Measurements from ENCODE around the gene RAB11FIP3. TPM values are rescaled to one million over a fixed set of nuclear protein-coding genes. Genes with fewer than 3 reads are reported as not detected.
A peak's percentile ranks its signal among the peaks of the same experiment; 100 is the strongest.

Gene RAB11FIP3
- total and polyA plus RNA-seq, 9 of the 15 experiments (the other 6 are each of a cell fraction or from before 2014, with no cell fraction given) = 0.46 to 13.1 (median 4.3) TPM

DNA sequence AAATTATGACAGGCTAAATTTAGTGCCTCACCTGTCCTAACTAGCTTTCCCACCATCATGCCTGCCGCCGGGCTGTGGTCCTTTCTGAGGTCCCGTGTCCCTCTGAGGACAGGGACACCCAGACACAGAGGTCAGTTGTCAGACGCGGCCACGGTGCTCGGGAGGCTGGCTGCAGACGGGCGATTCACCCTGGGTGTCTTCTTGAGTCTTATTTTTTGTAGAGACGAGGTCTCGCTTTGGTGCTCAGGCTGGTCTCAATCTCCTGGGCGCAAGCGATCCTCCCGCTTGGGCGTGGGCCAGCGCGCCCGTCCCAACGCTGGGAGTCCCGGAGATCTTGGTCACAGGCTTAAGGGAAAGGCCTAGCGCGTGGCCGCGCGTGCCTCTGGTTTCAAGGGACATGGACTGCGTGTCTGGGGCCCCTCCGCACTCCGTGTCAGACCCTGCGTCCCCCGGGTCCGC is 797 bp upstream of the RAB11FIP3 start (continued):
- TF ChIP-seq TEAD4 (IDR thresholded peaks at IDR 0.05; ENCODE audit: low read length) (no peak), TEAD4 (CRISPR knock-in tag; IDR thresholded peaks at IDR 0.05; ENCODE audit: borderline replicate concordance) (peak; percentile 90; the same call in 1 of the 2 replicates), ETV5 (CRISPR knock-in tag; IDR thresholded peaks at IDR 0.05; ENCODE audit: low read depth) (0 out of 2 replicates have a peak, but pooled peaks have one; percentile 8)

DNA sequence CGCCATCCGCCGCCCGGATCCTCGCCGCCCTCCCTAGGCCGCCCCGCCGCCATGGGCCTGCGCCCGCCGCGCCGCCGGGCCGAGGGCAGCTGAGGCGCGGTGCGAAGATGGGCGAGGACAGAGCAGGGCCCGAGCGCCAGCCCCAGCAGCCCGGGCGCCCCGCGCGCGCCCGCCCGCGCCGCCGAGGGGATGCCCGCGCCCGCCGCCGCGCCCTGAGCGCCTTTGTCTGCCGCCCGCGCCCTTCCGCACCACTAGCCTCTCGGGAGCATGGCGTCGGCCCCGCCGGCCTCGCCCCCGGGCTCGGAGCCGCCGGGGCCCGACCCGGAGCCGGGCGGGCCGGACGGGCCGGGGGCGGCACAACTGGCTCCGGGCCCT is 278 bp downstream of the RAB11FIP3 start:
- ChIA-PET CTCF (ENCODE audit: low intra/inter-chr PET ratio) (no interaction called here), POLR2A (interaction anchor here (0.6 to 3.1 kb wide), 5 partner anchors 11 to 907 kb away, joined by 3 to 13 read pairs (median 3); no protein-coding TSS in a partner anchor)
- no peak for FAIRE-seq
- Histone ChIP-seq H3K4me2 (ENCODE audit: insufficient read depth, low read length) (peak overlapping the region; percentile 69; the same call in 1 of the 2 replicates), H3K9ac (ENCODE audit: insufficient read depth in 1 of 2, low read depth in 2 of 2, low read length in 2 of 2) (peak overlapping the region in 1 of 2 experiments; percentile 98; a peak in 2 of 4 replicates), H3K27me3 (ENCODE audit: control insufficient read depth in 2 of 2, insufficient read depth in 2 of 2, low read length in 2 of 2) (no peaks in the 10 kb centered on the region), H3K9me3 (replicated peaks; ENCODE audit: control insufficient read depth, insufficient read depth, low read depth, low read length) (no peaks in the 10 kb centered on the region), H3K79me2 (ENCODE audit: control insufficient read depth, insufficient read depth, low read length) (peaks cover 8% of the 10 kb centered on the region; the same call in 2 of the 3 replicates), H2AFZ (ENCODE audit: low read depth, low read length) (no peak overlapping the region), H3K9me1 (ENCODE audit: control insufficient read depth, insufficient read depth, low read length) (no peaks in the 10 kb centered on the region), H3K4me1 (replicated peaks in 1 of 2; ENCODE audit: control insufficient read depth in 2 of 2, insufficient read depth in 2 of 2, low read length in 2 of 2) (peaks cover 12 to 40% of the 10 kb centered on the region in 2 experiments; a peak in 3 of 5 replicates), H3K36me3 (ENCODE audit: control insufficient read depth, insufficient read depth, low read length) (no peaks in the 10 kb centered on the region; the same call in 2 of the 3 replicates), H3K4me3 (peak overlapping the region; percentile 49), H3K27ac (ENCODE audit: extremely low read depth, low read depth, low read length) (no peak overlapping the region), H4K20me1 (replicated peaks; ENCODE audit: control insufficient read depth, insufficient read depth, low read length) (no peaks in the 10 kb centered on the region)
- 0% methylated on average over 7 of the region's 63 CpGs for WGBS (ENCODE audit: insufficient coverage, low coverage, missing lambda C conversion rate)
- no peak for DNase-seq (ENCODE audit: extremely low read depth in 1 of 4, low spot score in 3 of 4)
- peak; percentile 26; the same call in 2 of the 3 replicates for ATAC-seq
- intact Hi-C loops (cut with micrococcal nuclease) (loop anchor here (10.0 kb wide), 1 partner anchor 59 kb away; no protein-coding TSS in a partner anchor), in situ Hi-C loops (cut with MboI) (no loop called here)
- no TSS peak for BruUV-seq (replicated peaks)
- TF ChIP-seq HCFC1 (IDR thresholded peaks at IDR 0.05; ENCODE audit: low read depth, low read length) (no peak), RBM15 (IDR thresholded peaks at IDR 0.05; ENCODE audit: insufficient read depth, low read length) (no peak), SUPT5H (IDR thresholded peaks at IDR 0.05) (no peak), YY1 (IDR thresholded peaks at IDR 0.05; ENCODE audit: borderline replicate concordance in 1 of 3, control insufficient read depth in 1 of 3, extremely low read depth in 1 of 3, insufficient read depth in 3 of 3, insufficient read length in 1 of 3, insufficient replicate concordance in 2 of 3, low read depth in 1 of 3, low read length in 2 of 3) (peak in 1 of 3 experiments; percentile 24), HSF4 (CRISPR knock-in tag; IDR thresholded peaks at IDR 0.05; ENCODE audit: borderline replicate concordance) (no peak), ZNF644 (tag; IDR thresholded peaks at IDR 0.05; ENCODE audit: low read depth) (0 out of 2 replicates have a peak, but pooled peaks have one; percentile 24), CREBBP (IDR thresholded peaks at IDR 0.05; ENCODE audit: low read depth, low read length) (no peak)
- TF ChIP-seq, protein P1, sequence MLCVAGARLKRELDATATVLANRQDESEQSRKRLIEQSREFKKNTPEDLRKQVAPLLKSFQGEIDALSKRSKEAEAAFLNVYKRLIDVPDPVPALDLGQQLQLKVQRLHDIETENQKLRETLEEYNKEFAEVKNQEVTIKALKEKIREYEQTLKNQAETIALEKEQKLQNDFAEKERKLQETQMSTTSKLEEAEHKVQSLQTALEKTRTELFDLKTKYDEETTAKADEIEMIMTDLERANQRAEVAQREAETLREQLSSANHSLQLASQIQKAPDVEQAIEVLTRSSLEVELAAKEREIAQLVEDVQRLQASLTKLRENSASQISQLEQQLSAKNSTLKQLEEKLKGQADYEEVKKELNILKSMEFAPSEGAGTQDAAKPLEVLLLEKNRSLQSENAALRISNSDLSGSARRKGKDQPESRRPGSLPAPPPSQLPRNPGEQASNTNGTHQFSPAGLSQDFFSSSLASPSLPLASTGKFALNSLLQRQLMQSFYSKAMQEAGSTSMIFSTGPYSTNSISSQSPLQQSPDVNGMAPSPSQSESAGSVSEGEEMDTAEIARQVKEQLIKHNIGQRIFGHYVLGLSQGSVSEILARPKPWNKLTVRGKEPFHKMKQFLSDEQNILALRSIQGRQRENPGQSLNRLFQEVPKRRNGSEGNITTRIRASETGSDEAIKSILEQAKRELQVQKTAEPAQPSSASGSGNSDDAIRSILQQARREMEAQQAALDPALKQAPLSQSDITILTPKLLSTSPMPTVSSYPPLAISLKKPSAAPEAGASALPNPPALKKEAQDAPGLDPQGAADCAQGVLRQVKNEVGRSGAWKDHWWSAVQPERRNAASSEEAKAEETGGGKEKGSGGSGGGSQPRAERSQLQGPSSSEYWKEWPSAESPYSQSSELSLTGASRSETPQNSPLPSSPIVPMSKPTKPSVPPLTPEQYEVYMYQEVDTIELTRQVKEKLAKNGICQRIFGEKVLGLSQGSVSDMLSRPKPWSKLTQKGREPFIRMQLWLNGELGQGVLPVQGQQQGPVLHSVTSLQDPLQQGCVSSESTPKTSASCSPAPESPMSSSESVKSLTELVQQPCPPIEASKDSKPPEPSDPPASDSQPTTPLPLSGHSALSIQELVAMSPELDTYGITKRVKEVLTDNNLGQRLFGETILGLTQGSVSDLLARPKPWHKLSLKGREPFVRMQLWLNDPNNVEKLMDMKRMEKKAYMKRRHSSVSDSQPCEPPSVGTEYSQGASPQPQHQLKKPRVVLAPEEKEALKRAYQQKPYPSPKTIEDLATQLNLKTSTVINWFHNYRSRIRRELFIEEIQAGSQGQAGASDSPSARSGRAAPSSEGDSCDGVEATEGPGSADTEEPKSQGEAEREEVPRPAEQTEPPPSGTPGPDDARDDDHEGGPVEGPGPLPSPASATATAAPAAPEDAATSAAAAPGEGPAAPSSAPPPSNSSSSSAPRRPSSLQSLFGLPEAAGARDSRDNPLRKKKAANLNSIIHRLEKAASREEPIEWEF (CRISPR knock-in tag; IDR thresholded peaks at IDR 0.05) = no peak

Measured in K562 (cell line).